Calu3 (cell line): ENCODE measurements around the gene PDZD8. TPM values are rescaled to one million over a fixed set of nuclear protein-coding genes. Genes with fewer than 3 reads are reported as not detected.

Experiments
- BruUV-seq: library from RNA; stranded (reverse); fragments of 400-500 nt; replicated peaks from 2 replicates; lab custom pipeline; 2021; lab: Mats Ljungman, UMichigan
- CTCF ChIA-PET: fragments of 300-600 bp; sonication (Branson Sonifier 250); formaldehyde crosslinking; loops from one replicate; lab custom pipeline; 2022; ENCODE audit warnings: antibody characterized with exemption; lab: Charles Lee
- DNase-seq: peaks from one replicate; pipeline ENCODE4 v3.0.0; 2022
- H3K27ac Mint-ChIP-seq: one replicate; pipeline ENCODE4 v1.8.0; 2022; ENCODE audit warnings: mixed read lengths; ENCODE audit not compliant: unreplicated experiment
- H3K27me3 Mint-ChIP-seq: one replicate; pipeline ENCODE4 v1.8.0; 2022; ENCODE audit warnings: mixed read lengths; ENCODE audit not compliant: unreplicated experiment
- H3K36me3 Mint-ChIP-seq: one replicate; pipeline ENCODE4 v1.8.0; 2022; ENCODE audit warnings: mild to moderate bottlenecking, moderate library complexity, mixed read lengths; ENCODE audit not compliant: insufficient read depth, unreplicated experiment
- H3K4me1 Mint-ChIP-seq: one replicate; pipeline ENCODE4 v1.8.0; 2022; ENCODE audit warnings: mild to moderate bottlenecking, low read depth, mixed read lengths; ENCODE audit not compliant: unreplicated experiment
- H3K4me3 Mint-ChIP-seq: one replicate; pipeline ENCODE4 v1.8.0; 2022; ENCODE audit warnings: mild to moderate bottlenecking, low read depth, moderate library complexity, mixed read lengths; ENCODE audit not compliant: unreplicated experiment
- H3K9me3 Mint-ChIP-seq: one replicate; pipeline ENCODE4 v1.8.0; 2022; ENCODE audit warnings: low read depth, mixed read lengths; ENCODE audit not compliant: unreplicated experiment
- intact Hi-C: fragments of 100-400 bp; cut with micrococcal nuclease; formaldehyde crosslinking; loops from one replicate; pipeline ENCODE4 v1.10.0; 2022; ENCODE audit not compliant: unreplicated experiment
- total RNA-seq: library from RNA; stranded (reverse); gene quantifications from 2 replicates; pipeline ENCODE4 v1.2.3, GENCODE V29; 2022
- TF ChIP-seq, protein P1 (sequence below): fragments of 200-600 bp; IDR thresholded peaks from one replicate; pipeline ENCODE4 v1.8.0; 2022; ENCODE audit warnings: antibody characterized with exemption; ENCODE audit not compliant: unreplicated experiment

Gene PDZD8
- total RNA-seq, 1 experiment from 2014 or later: 45.0 TPM

DNA sequence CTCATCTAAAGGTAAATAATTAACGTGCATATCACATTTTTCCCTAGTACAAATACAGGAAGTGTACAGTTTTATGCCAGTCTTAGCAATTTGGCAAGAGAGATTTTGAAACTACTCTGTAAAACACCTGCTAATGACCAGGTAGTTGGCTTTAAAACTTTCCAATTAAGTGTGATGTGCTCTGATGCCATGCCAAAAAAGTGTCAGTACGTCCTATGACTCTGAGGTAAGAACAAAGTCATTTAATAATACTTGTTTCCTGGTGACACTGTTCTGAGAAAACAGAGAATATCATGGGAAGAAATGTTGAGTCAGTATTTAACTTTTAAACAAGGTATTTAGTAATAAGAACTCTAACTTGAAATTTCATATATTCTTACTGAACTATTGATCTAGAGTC lies 9.6 kb downstream of the PDZD8 start:
- peak overlapping the region; percentile 87 for H3K27ac Mint-ChIP-seq
- peaks cover 12% of the 10 kb centered on the region for H3K36me3 Mint-ChIP-seq
- TF ChIP-seq, protein P1, sequence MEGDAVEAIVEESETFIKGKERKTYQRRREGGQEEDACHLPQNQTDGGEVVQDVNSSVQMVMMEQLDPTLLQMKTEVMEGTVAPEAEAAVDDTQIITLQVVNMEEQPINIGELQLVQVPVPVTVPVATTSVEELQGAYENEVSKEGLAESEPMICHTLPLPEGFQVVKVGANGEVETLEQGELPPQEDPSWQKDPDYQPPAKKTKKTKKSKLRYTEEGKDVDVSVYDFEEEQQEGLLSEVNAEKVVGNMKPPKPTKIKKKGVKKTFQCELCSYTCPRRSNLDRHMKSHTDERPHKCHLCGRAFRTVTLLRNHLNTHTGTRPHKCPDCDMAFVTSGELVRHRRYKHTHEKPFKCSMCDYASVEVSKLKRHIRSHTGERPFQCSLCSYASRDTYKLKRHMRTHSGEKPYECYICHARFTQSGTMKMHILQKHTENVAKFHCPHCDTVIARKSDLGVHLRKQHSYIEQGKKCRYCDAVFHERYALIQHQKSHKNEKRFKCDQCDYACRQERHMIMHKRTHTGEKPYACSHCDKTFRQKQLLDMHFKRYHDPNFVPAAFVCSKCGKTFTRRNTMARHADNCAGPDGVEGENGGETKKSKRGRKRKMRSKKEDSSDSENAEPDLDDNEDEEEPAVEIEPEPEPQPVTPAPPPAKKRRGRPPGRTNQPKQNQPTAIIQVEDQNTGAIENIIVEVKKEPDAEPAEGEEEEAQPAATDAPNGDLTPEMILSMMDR: no peak
- BruUV-seq: no TSS peak
- intact Hi-C loops: no loop called here
- peak; percentile 53 for DNase-seq
- H3K4me3 Mint-ChIP-seq: no peak overlapping the region
- no peaks in the 10 kb centered on the region for H3K9me3 Mint-ChIP-seq
- H3K27me3 Mint-ChIP-seq: no peaks in the 10 kb centered on the region
- H3K4me1 Mint-ChIP-seq: peaks cover 48% of the 10 kb centered on the region
- CTCF ChIA-PET: no interaction called here

GRCh38 chr10:117364110-117364960 lies 10.9 kb downstream of the PDZD8 start:
- CTCF ChIA-PET: no interaction called here
- no peaks in the 10 kb centered on the region for H3K9me3 Mint-ChIP-seq
- no TSS peak for BruUV-seq
- DNase-seq: no peak
- TF ChIP-seq, protein P1: no peak
- intact Hi-C loops: loop anchor here (5.0 kb wide), 1 partner anchor 42 kb away; no protein-coding TSS in a partner anchor
- H3K36me3 Mint-ChIP-seq: peaks cover 8% of the 10 kb centered on the region
- peaks cover 46% of the 10 kb centered on the region for H3K4me1 Mint-ChIP-seq
- H3K27me3 Mint-ChIP-seq: no peaks in the 10 kb centered on the region
- H3K4me3 Mint-ChIP-seq: peak overlapping the region; percentile 48
- H3K27ac Mint-ChIP-seq: peak overlapping the region; percentile 92

- no TSS peak for BruUV-seq
- H3K27ac Mint-ChIP-seq: peak overlapping the region; percentile 92
- H3K4me1 Mint-ChIP-seq: peaks cover 49% of the 10 kb centered on the region
- no peak for DNase-seq
- no peaks in the 10 kb centered on the region for H3K9me3 Mint-ChIP-seq
- peaks cover 5% of the 10 kb centered on the region for H3K36me3 Mint-ChIP-seq
- intact Hi-C loops: loop anchor here (5.0 kb wide), 1 partner anchor 41 kb away; no protein-coding TSS in a partner anchor
- TF ChIP-seq, protein P1: no peak
- no peak overlapping the region for H3K4me3 Mint-ChIP-seq
- H3K27me3 Mint-ChIP-seq: no peaks in the 10 kb centered on the region
- CTCF ChIA-PET: no interaction called here
Measured at GRCh38 chr10:117363028-117363427, 12.2 kb downstream of the PDZD8 start.

GRCh38 chr10:117362313-117362712 lies 12.9 kb downstream of the PDZD8 start:
- peaks cover 5% of the 10 kb centered on the region for H3K36me3 Mint-ChIP-seq
- BruUV-seq: no TSS peak
- no peak overlapping the region for H3K27ac Mint-ChIP-seq
- intact Hi-C loops: loop anchor here (5.0 kb wide), 1 partner anchor 40 kb away; no protein-coding TSS in a partner anchor
- DNase-seq: no peak
- CTCF ChIA-PET: no interaction called here
- H3K27me3 Mint-ChIP-seq: no peaks in the 10 kb centered on the region
- no peak overlapping the region for H3K4me3 Mint-ChIP-seq
- peaks cover 42% of the 10 kb centered on the region for H3K4me1 Mint-ChIP-seq
- no peaks in the 10 kb centered on the region for H3K9me3 Mint-ChIP-seq
- TF ChIP-seq, protein P1: no peak
